Endothelial cell (in vitro differentiated cells): ENCODE results near the gene ECHDC1. TPM values are rescaled to one million over a fixed set of nuclear protein-coding genes. Genes with fewer than 3 reads are reported as not detected.

Experiments
- DNase-seq: peaks from one replicate; pipeline ENCODE4 v3.0.0; 2021; ENCODE audit warnings: low spot score
- H3K27ac Mint-ChIP-seq: one replicate; pipeline ENCODE4 v1.8.0; 2021; ENCODE audit warnings: mixed read lengths, inconsistent platforms; ENCODE audit not compliant: unreplicated experiment
- H3K27me3 Mint-ChIP-seq: one replicate; pipeline ENCODE4 v1.8.0; 2021; ENCODE audit warnings: mild to moderate bottlenecking, moderate library complexity, mixed read lengths, inconsistent platforms; ENCODE audit not compliant: unreplicated experiment
- H3K36me3 Mint-ChIP-seq: one replicate; pipeline ENCODE4 v1.8.0; 2021; ENCODE audit warnings: mild to moderate bottlenecking, low read depth, mixed read lengths, inconsistent platforms; ENCODE audit not compliant: unreplicated experiment
- H3K4me1 Mint-ChIP-seq: one replicate; pipeline ENCODE4 v1.8.0; 2021; ENCODE audit warnings: mild to moderate bottlenecking, mixed read lengths, inconsistent platforms; ENCODE audit not compliant: unreplicated experiment
- H3K4me3 Mint-ChIP-seq: one replicate; pipeline ENCODE4 v1.8.0; 2021; ENCODE audit warnings: mild to moderate bottlenecking, mixed read lengths, inconsistent platforms; ENCODE audit not compliant: unreplicated experiment
- H3K9me3 Mint-ChIP-seq: one replicate; pipeline ENCODE4 v1.8.0; 2021; ENCODE audit warnings: mixed read lengths, inconsistent platforms; ENCODE audit not compliant: unreplicated experiment
- total RNA-seq: library from RNA; stranded (reverse); fragmentation: NEBNext Ultra II Directional; extraction: Animal tissue kit (Norgen Biotek cat#: 25700); gene quantifications from one replicate; pipeline ENCODE4 v1.2.1, GENCODE V29; 2021; ENCODE audit not compliant: unreplicated experiment
- TF ChIP-seq, protein P1 (sequence below): fragments of 200-600 bp; sonication (generic); IDR thresholded peaks from one replicate; pipeline ENCODE4 v1.5.0; 2021; ENCODE audit warnings: antibody characterized with exemption; ENCODE audit not compliant: unreplicated experiment

ECHDC1 gene
- total RNA-seq, 1 donor from 2014 or later, result 84.1 TPM

DNA sequence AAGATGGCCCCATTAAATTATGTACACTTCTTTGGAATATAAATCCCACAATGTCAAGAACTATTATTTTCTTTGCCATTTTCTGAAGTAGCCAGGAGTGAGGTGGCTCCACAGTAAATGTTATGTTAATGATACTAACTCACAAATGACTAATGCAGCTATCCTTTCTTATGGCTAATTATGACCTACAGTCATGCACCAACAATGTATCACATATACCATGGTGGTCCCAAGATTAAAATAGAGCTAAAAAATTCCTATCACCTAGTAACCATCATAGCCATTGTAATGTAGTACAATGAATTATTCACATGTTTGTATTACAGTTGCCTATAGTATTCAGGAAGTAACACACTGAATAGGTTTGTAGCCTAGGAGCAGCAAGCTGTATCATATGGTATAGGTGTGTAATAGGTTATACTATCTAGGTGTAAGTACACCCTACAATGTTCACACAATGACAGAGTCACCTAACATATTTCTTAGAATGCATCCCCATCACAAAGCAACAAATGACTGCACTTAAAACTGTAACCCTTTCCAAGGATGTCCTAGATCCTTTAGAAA is 15.3 kb downstream of the ECHDC1 start:
- no peaks in the 10 kb centered on the region for H3K27me3 Mint-ChIP-seq

DNA sequence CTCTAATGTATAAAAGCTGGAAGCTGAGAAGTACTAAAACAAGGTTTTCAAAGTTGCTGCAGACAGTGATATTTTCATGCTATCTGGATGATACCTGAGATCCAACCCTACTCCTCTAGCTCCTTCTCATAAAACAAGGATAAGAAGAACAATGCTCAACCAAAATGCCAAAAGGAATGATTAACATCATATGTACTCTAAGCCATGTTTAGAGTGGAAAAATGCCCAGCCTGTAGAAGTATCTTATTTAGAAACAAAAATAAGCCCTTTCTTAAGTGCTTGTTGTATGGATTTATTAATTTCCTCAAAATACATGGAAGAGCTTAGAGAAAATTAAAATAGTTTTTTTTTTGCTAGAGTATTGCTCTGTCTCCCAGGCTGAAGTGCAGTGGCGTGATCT is 23.7 kb downstream of the ECHDC1 start:
- Mint-ChIP-seq H3K36me3 (peaks cover 13% of the 10 kb centered on the region), H3K27me3 (no peaks in the 10 kb centered on the region), H3K27ac (peak overlapping the region; percentile 98), H3K4me1 (peaks cover 17% of the 10 kb centered on the region), H3K4me3 (no peak overlapping the region), H3K9me3 (no peaks in the 10 kb centered on the region)
- TF ChIP-seq, protein P1, sequence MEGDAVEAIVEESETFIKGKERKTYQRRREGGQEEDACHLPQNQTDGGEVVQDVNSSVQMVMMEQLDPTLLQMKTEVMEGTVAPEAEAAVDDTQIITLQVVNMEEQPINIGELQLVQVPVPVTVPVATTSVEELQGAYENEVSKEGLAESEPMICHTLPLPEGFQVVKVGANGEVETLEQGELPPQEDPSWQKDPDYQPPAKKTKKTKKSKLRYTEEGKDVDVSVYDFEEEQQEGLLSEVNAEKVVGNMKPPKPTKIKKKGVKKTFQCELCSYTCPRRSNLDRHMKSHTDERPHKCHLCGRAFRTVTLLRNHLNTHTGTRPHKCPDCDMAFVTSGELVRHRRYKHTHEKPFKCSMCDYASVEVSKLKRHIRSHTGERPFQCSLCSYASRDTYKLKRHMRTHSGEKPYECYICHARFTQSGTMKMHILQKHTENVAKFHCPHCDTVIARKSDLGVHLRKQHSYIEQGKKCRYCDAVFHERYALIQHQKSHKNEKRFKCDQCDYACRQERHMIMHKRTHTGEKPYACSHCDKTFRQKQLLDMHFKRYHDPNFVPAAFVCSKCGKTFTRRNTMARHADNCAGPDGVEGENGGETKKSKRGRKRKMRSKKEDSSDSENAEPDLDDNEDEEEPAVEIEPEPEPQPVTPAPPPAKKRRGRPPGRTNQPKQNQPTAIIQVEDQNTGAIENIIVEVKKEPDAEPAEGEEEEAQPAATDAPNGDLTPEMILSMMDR, result no peak
- no peak for DNase-seq

More for the DNA sequence above, 15.3 kb downstream of the ECHDC1 start:
- TF ChIP-seq, protein P1, result no peak
- Mint-ChIP-seq H3K36me3 (peaks cover 35% of the 10 kb centered on the region), H3K4me1 (peaks cover 54% of the 10 kb centered on the region), H3K4me3 (no peak overlapping the region), H3K27ac (no peak overlapping the region), H3K9me3 (no peaks in the 10 kb centered on the region)
- DNase-seq, result no peak

DNA sequence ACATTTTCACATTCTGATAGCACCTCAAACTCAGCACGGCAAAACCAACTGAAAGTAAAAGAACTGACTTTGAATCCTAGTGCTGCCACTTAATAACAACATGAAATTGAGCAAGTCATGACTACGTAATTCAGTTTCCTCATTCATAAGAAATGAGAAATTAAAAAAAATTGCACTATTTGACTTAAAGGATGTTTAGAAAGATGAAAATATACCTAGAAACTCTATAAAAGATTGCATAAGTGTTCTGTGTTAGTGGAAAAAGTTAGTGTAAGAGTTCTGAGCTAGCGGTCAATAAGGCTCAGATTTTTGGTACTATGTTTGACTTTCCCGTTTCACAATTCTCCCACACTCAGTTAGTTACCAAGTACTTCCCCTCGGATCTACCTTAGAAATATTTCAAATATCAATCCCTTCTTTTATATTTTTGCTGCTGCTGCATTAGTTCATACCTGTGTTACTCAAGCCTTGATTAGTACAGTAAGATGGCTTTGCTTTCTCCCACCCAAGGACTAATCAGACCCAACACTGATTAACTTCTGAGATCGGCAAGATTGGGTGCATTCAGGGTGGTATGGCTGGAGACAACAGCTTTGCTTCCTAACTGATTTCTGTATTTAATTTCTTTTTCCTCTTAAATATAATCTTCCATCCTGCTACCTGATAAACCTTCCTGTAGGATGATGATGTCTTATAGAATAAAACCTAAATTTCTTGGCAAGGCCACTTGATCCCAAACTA is 25.9 kb downstream of the ECHDC1 start:
- no peak overlapping the region for H3K27ac Mint-ChIP-seq
- no peaks in the 10 kb centered on the region for H3K27me3 Mint-ChIP-seq
- peaks cover 4% of the 10 kb centered on the region for H3K4me1 Mint-ChIP-seq
- TF ChIP-seq, protein P1, result no peak
- H3K4me3 Mint-ChIP-seq, result no peak overlapping the region
- DNase-seq, result no peak
- H3K9me3 Mint-ChIP-seq, result no peaks in the 10 kb centered on the region
- peaks cover 3% of the 10 kb centered on the region for H3K36me3 Mint-ChIP-seq

DNA sequence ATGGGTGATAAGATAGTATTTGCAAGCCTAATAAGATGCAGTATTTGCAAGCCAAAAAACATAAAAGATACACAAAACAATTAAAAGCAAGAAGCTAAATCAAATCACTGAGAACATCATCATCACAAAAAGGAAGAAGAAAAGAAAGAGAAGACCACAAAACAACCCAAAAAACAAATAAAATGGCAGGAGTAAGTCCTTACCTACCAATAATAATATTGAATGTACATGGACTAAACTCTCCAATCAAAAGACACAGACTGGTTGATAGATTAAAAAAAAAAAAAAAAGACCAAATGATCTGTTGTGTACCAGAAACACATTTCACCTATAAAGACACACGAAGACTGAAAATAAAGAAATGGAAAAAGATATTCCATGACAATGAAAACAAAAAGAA is 37.7 kb downstream of the ECHDC1 start:
- H3K27ac Mint-ChIP-seq, result no peak overlapping the region
- TF ChIP-seq, protein P1, result no peak
- H3K4me3 Mint-ChIP-seq, result peak overlapping the region; percentile 10
- peaks cover 31% of the 10 kb centered on the region for H3K4me1 Mint-ChIP-seq
- H3K27me3 Mint-ChIP-seq, result peaks cover 2% of the 10 kb centered on the region
- H3K36me3 Mint-ChIP-seq, result peaks cover 58% of the 10 kb centered on the region
- no peaks in the 10 kb centered on the region for H3K9me3 Mint-ChIP-seq
- DNase-seq, result no peak

DNA sequence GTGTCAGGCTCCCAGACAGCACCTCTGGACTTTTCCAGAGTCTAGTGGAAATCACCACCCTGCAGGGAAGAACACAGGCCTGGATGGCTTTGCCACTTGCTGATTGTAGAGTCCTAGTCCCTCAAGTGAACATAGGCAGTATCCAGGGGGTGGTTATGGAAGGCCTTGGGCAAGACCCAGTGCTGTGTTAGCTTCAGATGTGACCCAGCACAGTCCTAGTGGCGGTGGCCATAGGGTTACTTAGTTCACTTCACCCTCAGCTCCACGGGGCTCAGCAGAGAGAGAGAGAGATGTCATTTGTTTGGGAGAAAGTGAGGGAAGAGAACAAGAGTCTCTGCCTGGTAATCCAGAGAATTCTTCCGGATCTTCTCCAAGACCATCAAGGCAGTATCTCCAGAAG is 39.5 kb downstream of the ECHDC1 start:
- no peak for DNase-seq
- Mint-ChIP-seq H3K9me3 (no peaks in the 10 kb centered on the region), H3K27me3 (peaks cover 2% of the 10 kb centered on the region), H3K36me3 (peaks cover 46% of the 10 kb centered on the region), H3K4me3 (no peak overlapping the region), H3K27ac (no peak overlapping the region), H3K4me1 (peaks cover 31% of the 10 kb centered on the region)
- TF ChIP-seq, protein P1, result no peak
